Measurements from ENCODE around the gene NLGN1.
"Not testable (repeated sequence)": the region's sequence is repeated elsewhere in the genome, so short reads cannot be mapped to it uniquely, and the experiment has no call there.

NLGN1 gene

DNA sequence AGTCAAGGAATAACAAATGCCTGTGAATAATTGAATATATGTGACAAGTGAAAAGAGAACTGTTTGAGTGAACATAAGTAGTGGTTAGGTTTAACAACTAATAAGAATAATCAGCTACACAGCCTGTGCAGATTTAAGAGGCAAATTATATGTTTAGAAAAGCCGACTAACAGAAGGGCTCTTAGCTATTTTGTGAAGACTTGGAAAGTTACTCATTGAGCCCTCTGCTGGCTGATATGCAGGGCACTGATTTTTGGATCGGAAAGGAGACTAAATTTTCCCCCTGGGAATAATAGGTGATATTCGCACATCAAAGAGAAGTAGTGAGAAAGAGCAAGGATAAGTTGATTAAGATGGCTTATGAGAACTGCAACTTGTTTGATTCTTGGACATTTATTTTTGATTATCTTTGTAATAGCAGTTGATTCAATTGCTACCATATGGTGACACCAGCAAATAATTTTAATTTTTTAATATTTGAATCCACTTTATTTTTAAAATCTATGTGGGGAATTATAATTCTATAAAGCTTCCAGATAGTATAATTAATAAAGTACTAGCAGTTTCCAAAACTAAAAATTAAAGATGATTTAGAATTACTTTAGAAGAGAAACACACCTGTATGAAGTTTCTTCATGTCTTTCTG, 156.2 kb downstream of the NLGN1 start:
- DNase-seq (ENCODE audit: low read depth, low spot score), result no peak

GRCh38 chr3:173556546-173556945, 159.0 kb downstream of the NLGN1 start:
- no peak for DNase-seq (ENCODE audit: low read depth, low spot score)

DNA sequence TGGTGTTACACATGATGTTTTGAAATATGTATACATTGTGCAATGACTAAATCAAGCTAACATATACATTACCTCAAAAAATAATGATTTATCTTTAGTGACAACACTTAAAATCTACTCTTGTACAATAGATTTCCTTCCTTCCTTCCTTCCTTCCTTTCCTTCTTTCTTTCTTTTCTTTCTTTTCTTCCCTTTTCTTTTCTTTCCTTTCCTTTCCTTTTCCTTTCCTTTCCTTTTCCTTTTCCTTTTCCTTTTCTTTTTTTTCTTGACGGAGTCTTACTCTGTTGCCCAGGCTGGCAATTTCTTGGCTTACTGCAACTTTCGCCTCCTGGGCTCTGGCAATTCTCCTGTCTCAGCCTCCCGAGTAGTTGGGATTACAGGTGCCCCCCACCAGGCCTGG, 170.5 kb downstream of the NLGN1 start:
- DNase-seq (ENCODE audit: low read depth, low spot score), result no peak

DNA sequence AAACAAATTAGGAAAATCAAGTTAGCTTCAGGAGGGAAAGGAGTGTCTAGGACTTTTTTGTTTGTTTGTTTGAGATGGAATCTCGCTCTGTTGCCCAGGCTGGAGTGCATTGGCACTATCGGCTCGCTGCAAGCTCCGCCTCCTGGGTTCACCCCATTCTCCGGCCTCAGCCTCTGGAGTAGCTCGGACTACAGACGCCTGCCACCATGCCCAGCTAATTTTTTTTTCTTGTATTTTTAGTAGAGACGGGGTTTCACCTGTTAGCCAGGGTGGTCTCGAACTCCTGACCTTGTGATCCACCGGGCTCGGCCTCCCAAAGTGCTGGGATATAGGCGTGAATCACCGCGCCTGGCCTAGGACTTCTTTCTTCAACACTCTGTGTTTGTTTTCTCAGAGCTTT, 171.1 kb downstream of the NLGN1 start:
- DNase-seq (ENCODE audit: low read depth, low spot score), result no peak

GRCh38 chr3:173583496-173583895, 186.0 kb downstream of the NLGN1 start:
- DNase-seq (ENCODE audit: low read depth, low spot score), result no peak

DNA sequence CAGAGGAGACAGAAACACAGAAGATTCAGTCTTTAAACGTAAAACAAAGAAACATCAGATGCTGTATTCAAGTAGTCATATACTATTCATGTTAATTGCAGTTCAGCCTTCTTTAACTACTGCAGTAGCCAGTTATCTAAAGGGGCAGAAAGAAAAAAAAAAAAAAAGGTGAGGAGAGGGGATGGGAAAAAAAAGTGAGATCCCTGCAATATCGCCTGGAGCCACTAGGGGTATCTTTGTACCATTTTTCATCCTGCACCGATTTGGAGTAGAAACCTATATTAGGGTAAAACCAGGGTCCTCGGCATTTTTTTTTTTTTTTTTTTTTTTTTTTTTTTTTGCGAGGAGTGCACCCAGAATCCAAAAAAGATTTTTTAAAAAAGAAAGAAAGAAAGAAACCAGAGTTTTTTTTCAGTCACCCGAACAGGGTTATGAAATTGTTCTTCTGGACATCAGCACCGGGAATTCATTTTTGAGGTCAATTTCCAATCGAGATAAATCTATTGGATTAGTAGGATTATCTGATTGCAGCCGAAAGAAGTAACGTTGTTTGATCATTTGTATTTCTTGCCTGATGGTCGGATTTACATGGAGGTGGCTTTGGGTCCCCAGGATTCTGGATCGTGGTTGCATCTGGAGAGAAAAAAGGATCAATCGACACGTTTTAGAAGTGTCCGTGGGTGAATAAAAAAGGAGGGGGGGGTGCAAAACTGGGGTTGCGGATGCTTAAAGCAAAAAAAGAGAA, 186.7 kb downstream of the NLGN1 start:
- no peak for DNase-seq (ENCODE audit: low read depth, low spot score)

DNA sequence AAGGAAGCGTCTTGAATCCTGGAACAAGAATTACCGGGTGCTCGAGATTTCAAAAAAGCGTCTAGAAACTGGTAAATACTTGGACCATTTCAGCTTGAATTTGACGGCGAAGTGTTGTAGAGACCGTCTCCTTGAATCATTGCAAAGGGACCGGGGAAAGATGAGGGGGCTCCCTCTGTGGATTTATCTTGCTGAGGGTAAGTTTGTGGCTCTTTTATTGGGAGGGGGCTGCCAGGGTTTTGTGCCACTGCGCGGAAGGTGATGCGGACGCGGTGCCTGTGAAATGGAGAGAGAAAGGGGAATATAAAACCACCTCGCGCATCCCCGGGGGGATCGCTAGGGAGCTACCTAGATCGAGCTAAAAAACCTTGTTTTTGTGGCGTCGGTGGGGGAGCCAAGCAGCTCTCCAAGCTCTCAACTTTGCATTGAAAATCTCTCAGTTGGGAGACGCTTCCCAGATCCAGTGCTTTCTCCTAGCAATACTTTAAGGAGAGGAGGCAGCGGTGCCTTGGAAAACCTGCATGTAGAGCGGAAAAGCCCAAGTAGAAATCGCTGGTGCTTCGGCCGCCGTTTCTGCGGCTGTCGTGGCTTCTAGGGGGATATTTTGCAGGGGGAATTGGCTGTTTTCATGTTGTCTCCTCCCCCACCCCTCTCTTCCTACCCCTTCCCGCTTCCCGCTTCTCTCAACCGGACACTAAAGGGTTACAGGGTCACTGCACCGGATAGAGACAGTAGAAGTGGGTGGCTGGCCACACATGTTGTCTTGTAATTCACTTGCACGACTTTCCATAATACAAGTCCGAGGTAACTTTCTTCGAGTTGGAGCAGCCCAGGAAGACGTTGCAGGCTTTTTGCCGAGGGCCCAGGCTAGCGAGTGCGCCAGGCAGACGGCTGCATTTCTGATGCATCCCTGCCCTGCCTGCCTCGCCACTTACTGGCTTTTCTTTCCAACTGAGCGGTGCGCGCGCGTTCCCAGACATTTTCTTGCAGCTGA, 187.6 kb downstream of the NLGN1 start:
- no peak for DNase-seq (ENCODE audit: low read depth, low spot score)

DNA sequence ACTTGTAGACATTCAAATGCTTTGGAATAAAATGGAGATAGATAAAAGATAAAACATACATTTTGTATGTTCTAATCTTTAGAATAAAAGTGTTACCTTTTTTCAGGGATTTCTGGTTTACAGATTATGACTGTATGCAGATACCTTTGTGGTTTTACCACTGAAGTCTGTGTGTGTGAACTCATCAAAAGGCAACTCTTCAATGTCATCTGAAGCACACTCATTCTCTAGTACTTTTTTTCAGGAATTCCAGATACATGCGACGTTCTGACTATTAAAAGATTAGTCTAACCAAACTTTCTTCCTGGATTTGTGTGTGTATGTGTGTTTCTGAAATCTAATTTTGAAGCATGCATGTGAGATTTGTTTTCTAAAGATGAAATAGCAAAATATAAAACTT, 188.6 kb downstream of the NLGN1 start:
- DNase-seq (ENCODE audit: low read depth, low spot score), result no peak

GRCh38 chr3:173587055-173587454, 189.5 kb downstream of the NLGN1 start:
- no peak for DNase-seq (ENCODE audit: low read depth, low spot score)

DNA sequence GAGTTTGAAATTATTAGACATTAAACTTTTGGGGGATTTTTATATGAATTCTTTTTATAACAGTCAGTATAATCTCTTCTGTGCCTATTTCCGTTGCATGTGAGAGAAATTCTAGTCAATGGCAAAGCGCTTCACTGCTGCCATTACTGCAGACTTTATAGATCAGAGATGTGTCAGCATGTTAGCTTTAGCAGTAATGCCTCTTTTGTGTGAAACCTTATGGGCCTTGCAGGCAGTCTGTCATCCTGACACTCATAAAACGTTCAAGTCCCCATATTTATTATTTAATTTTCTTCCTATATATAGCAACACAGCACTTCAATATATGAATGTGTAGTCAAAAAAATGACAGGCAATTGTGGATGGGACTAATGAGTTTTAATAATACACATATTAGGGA, 191.0 kb downstream of the NLGN1 start:
- DNase-seq (ENCODE audit: low read depth, low spot score), result no peak

- DNase-seq (ENCODE audit: low read depth, low spot score), result no peak
Measured at GRCh38 chr3:173589116-173589515, 191.6 kb downstream of the NLGN1 start.

GRCh38 chr3:173591401-173591800, 193.9 kb downstream of the NLGN1 start:
- DNase-seq (ENCODE audit: low read depth, low spot score), result no peak

GRCh38 chr3:173594881-173595280, 197.3 kb downstream of the NLGN1 start:
- DNase-seq (ENCODE audit: low read depth, low spot score), result not testable (repeated sequence)

- no peak for DNase-seq (ENCODE audit: low read depth, low spot score)
Measured at GRCh38 chr3:173599673-173600072, 202.1 kb downstream of the NLGN1 start.

DNA sequence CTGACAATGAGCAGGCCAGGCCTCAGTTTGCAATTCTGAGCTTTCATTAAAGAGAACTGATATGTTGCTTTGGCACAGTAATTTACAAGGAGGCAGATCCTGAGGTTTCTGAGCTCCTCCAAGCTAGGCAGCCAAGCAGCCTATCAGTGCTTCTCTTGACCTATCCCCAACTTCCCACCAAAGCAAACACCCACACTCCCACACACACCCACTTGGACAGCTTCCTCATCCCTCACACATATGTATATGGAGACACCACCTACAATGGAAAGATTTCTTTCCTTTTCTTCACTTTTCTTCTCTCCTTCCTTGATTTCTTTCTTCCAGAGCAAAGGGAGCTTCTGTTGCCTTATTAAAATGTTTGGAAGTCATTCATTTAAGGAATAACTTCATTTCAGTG, 217.0 kb downstream of the NLGN1 start:
- DNase-seq (ENCODE audit: low read depth, low spot score), result no peak

- DNase-seq (ENCODE audit: low read depth, low spot score), result no peak
Measured at GRCh38 chr3:173615661-173616060, 218.1 kb downstream of the NLGN1 start.

- DNase-seq (ENCODE audit: low read depth, low spot score), result no peak
Measured at GRCh38 chr3:173617490-173617889, 219.9 kb downstream of the NLGN1 start.

DNA sequence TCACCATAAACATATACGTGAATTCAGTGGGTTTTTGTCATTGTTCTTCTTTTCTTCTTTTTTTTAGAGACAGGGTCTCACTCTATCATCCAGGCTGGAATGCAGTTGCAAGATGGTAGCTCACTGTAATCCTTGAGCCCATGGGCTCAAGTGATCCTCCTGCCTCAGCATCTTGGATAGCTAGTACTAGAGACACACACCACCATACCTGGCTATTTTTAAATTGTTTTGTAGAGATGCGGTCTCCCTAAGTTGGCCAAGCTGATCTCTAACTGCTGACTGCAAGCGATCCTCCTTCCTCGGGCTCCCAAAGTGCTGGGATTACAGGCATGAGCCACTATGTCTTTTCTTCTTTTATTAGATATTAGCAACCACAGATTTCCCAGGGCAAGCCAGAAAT, 220.6 kb downstream of the NLGN1 start:
- no peak for DNase-seq (ENCODE audit: low read depth, low spot score)

GRCh38 chr3:173618703-173619102, 221.2 kb downstream of the NLGN1 start:
- DNase-seq (ENCODE audit: low read depth, low spot score), result no peak

GRCh38 chr3:173622166-173622565, 224.6 kb downstream of the NLGN1 start:
- no peak for DNase-seq (ENCODE audit: low read depth, low spot score)

DNA sequence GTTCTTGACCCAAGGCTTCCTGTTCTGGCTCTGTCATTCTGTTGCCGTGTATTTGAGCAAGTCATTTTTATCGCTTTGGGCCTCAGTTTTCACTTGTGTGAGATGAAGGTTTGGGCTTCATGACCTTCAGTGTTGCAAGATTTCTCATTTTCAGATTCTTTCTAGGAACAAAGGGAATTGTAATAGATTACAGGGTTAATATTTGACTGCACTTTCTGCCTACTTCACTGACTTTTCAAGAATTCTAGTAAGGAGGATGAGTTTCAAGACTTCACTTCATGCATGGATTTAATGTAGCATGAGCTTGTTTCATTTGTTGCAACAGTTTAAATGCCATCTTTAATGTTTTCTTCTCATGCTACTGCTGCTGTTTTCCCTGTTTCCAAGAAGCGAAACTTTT, 226.5 kb downstream of the NLGN1 start:
- no peak for DNase-seq (ENCODE audit: low read depth, low spot score)

- no peak for DNase-seq (ENCODE audit: low read depth, low spot score)
Measured at GRCh38 chr3:173630849-173631248, 233.3 kb downstream of the NLGN1 start.

Data from smooth muscle cell of the brain vasculature (primary cell).